Stimulated activated memory B cell treated with anti-CD40 and anti-IgM and Interleukin-4, amounts not matched to agents 10 μg/mL and 1 μg/mL and 100 μg/mL, for 72 hours (primary cell): ENCODE results near the gene RMND1.

Source experiments
- ATAC-seq: fragments of 150-1000 bp; cut with Tn5 transposase; 2 replicates; pipeline ENCODE4 v1.10.0; 2021
- H3K27ac Mint-ChIP-seq: one replicate; pipeline ENCODE4 v1.8.0; 2022; ENCODE audit warnings: mild to moderate bottlenecking, mixed read lengths
- H3K27me3 Mint-ChIP-seq: one replicate; pipeline ENCODE4 v1.8.0; 2022; ENCODE audit warnings: mixed read lengths
- H3K36me3 Mint-ChIP-seq: one replicate; pipeline ENCODE4 v1.8.0; 2022; ENCODE audit warnings: mixed read lengths
- H3K4me1 Mint-ChIP-seq: one replicate; pipeline ENCODE4 v1.8.0; 2022; ENCODE audit warnings: mixed read lengths
- H3K4me3 Mint-ChIP-seq: one replicate; pipeline ENCODE4 v1.8.0; 2022; ENCODE audit warnings: mild to moderate bottlenecking, moderate library complexity, mixed read lengths
- H3K9me3 Mint-ChIP-seq: one replicate; pipeline ENCODE4 v1.8.0; 2022; ENCODE audit warnings: mixed read lengths

Gene RMND1

GRCh38 chr6:151451950-151452749, at the start of gene RMND1:
Gene RMND1, minus strand, starts transcription at chr6:151452126. Its CDS starts 6,315 bp downstream, at chr6:151445811.
- Mint-ChIP-seq H3K4me1 (peaks cover 23% of the 10 kb centered on the region), H3K9me3 (peaks cover 2% of the 10 kb centered on the region), H3K27ac (peak within 1 kb of the TSS; percentile 94), H3K36me3 (peaks cover 11% of the 10 kb centered on the region), H3K4me3 (peak within 1 kb of the TSS; percentile 92), H3K27me3 (no peaks in the 10 kb centered on the region)
- peak; percentile 99 for ATAC-seq

- no peak for ATAC-seq
- Mint-ChIP-seq H3K27me3 (peaks cover 46% of the 10 kb centered on the region), H3K27ac (no peak overlapping the region), H3K4me3 (no peak overlapping the region), H3K4me1 (peaks cover 25% of the 10 kb centered on the region), H3K36me3 (no peaks in the 10 kb centered on the region), H3K9me3 (no peaks in the 10 kb centered on the region)
Measured at GRCh38 chr6:151499551-151499950, 47.6 kb upstream of the RMND1 start.

- H3K27me3 Mint-ChIP-seq = peaks cover 45% of the 10 kb centered on the region
- H3K36me3 Mint-ChIP-seq = no peaks in the 10 kb centered on the region
- H3K4me1 Mint-ChIP-seq = peaks cover 29% of the 10 kb centered on the region
- H3K4me3 Mint-ChIP-seq = no peak overlapping the region
- H3K27ac Mint-ChIP-seq = no peak overlapping the region
- no peak for ATAC-seq
- H3K9me3 Mint-ChIP-seq = no peaks in the 10 kb centered on the region
Measured at GRCh38 chr6:151498327-151498726, 46.4 kb upstream of the RMND1 start.

- H3K27ac Mint-ChIP-seq = no peak overlapping the region
- H3K27me3 Mint-ChIP-seq = peaks cover 41% of the 10 kb centered on the region
- H3K9me3 Mint-ChIP-seq = no peaks in the 10 kb centered on the region
- H3K36me3 Mint-ChIP-seq = no peaks in the 10 kb centered on the region
- no peak for ATAC-seq
- no peak overlapping the region for H3K4me3 Mint-ChIP-seq
- H3K4me1 Mint-ChIP-seq = peaks cover 29% of the 10 kb centered on the region
Measured at GRCh38 chr6:151497905-151498304, 46.0 kb upstream of the RMND1 start.

GRCh38 chr6:151495380-151495779, 43.5 kb upstream of the RMND1 start:
- Mint-ChIP-seq H3K9me3 (no peaks in the 10 kb centered on the region), H3K4me1 (peaks cover 29% of the 10 kb centered on the region), H3K27me3 (peaks cover 42% of the 10 kb centered on the region), H3K27ac (no peak overlapping the region), H3K36me3 (no peaks in the 10 kb centered on the region), H3K4me3 (peak overlapping the region; percentile 65)
- ATAC-seq = no peak

GRCh38 chr6:151494936-151495320, 43.0 kb upstream of the RMND1 start:
- Mint-ChIP-seq H3K27me3 (peaks cover 37% of the 10 kb centered on the region), H3K9me3 (no peaks in the 10 kb centered on the region), H3K4me3 (peak overlapping the region; percentile 78), H3K27ac (no peak overlapping the region), H3K4me1 (peaks cover 24% of the 10 kb centered on the region), H3K36me3 (no peaks in the 10 kb centered on the region)
- ATAC-seq = no peak

- peaks cover 22% of the 10 kb centered on the region for H3K4me1 Mint-ChIP-seq
- peaks cover 34% of the 10 kb centered on the region for H3K27me3 Mint-ChIP-seq
- peak; percentile 54 for ATAC-seq
- no peaks in the 10 kb centered on the region for H3K9me3 Mint-ChIP-seq
- peak overlapping the region; percentile 78 for H3K4me3 Mint-ChIP-seq
- no peak overlapping the region for H3K27ac Mint-ChIP-seq
- no peaks in the 10 kb centered on the region for H3K36me3 Mint-ChIP-seq
Measured at GRCh38 chr6:151494235-151494935, 42.5 kb upstream of the RMND1 start.

- H3K36me3 Mint-ChIP-seq = no peaks in the 10 kb centered on the region
- H3K27ac Mint-ChIP-seq = no peak within 1 kb of the TSS
- H3K27me3 Mint-ChIP-seq = peaks cover 34% of the 10 kb centered on the region
- peak within 1 kb of the TSS; percentile 78 for H3K4me3 Mint-ChIP-seq
- H3K4me1 Mint-ChIP-seq = peaks cover 22% of the 10 kb centered on the region
- ATAC-seq = peak; percentile 64
- H3K9me3 Mint-ChIP-seq = no peaks in the 10 kb centered on the region
Measured at GRCh38 chr6:151493804-151494234, 41.9 kb upstream of the RMND1 start, which contains the start of gene CCDC170. Gene CCDC170, plus strand, starts transcription at chr6:151494017. Its CDS starts 112 bp downstream, at chr6:151494129.

- Mint-ChIP-seq H3K4me1 (peaks cover 18% of the 10 kb centered on the region), H3K27me3 (peaks cover 34% of the 10 kb centered on the region), H3K4me3 (no peak overlapping the region), H3K27ac (no peak overlapping the region), H3K36me3 (no peaks in the 10 kb centered on the region), H3K9me3 (no peaks in the 10 kb centered on the region)
- no peak for ATAC-seq
Measured at GRCh38 chr6:151493161-151493803, 41.4 kb upstream of the RMND1 start.

- H3K27ac Mint-ChIP-seq = no peak overlapping the region
- no peaks in the 10 kb centered on the region for H3K9me3 Mint-ChIP-seq
- no peak for ATAC-seq
- H3K36me3 Mint-ChIP-seq = no peaks in the 10 kb centered on the region
- H3K4me1 Mint-ChIP-seq = peaks cover 16% of the 10 kb centered on the region
- no peak overlapping the region for H3K4me3 Mint-ChIP-seq
- peaks cover 31% of the 10 kb centered on the region for H3K27me3 Mint-ChIP-seq
Measured at GRCh38 chr6:151490996-151491395, 39.1 kb upstream of the RMND1 start.

GRCh38 chr6:151488226-151488625, 36.3 kb upstream of the RMND1 start:
- Mint-ChIP-seq H3K27me3 (peaks cover 9% of the 10 kb centered on the region), H3K36me3 (no peaks in the 10 kb centered on the region), H3K27ac (no peak overlapping the region), H3K4me1 (no peaks in the 10 kb centered on the region), H3K4me3 (no peak overlapping the region), H3K9me3 (no peaks in the 10 kb centered on the region)
- ATAC-seq = no peak

- no peak overlapping the region for H3K4me3 Mint-ChIP-seq
- no peaks in the 10 kb centered on the region for H3K9me3 Mint-ChIP-seq
- no peak overlapping the region for H3K27ac Mint-ChIP-seq
- H3K27me3 Mint-ChIP-seq = no peaks in the 10 kb centered on the region
- H3K4me1 Mint-ChIP-seq = peaks cover 20% of the 10 kb centered on the region
- H3K36me3 Mint-ChIP-seq = no peaks in the 10 kb centered on the region
- ATAC-seq = no peak
Measured at GRCh38 chr6:151483994-151484393, 32.1 kb upstream of the RMND1 start.

GRCh38 chr6:151482290-151482689, 30.4 kb upstream of the RMND1 start:
- Mint-ChIP-seq H3K4me3 (peak overlapping the region; percentile 47), H3K9me3 (no peaks in the 10 kb centered on the region), H3K27ac (peak overlapping the region; percentile 74), H3K4me1 (peaks cover 20% of the 10 kb centered on the region), H3K36me3 (no peaks in the 10 kb centered on the region), H3K27me3 (no peaks in the 10 kb centered on the region)
- no peak for ATAC-seq

- no peak for ATAC-seq
- H3K4me3 Mint-ChIP-seq = no peak overlapping the region
- H3K4me1 Mint-ChIP-seq = peaks cover 20% of the 10 kb centered on the region
- H3K9me3 Mint-ChIP-seq = no peaks in the 10 kb centered on the region
- H3K27me3 Mint-ChIP-seq = no peaks in the 10 kb centered on the region
- H3K27ac Mint-ChIP-seq = peak overlapping the region; percentile 74
- no peaks in the 10 kb centered on the region for H3K36me3 Mint-ChIP-seq
Measured at GRCh38 chr6:151481786-151482185, 29.9 kb upstream of the RMND1 start.

- H3K4me1 Mint-ChIP-seq = peaks cover 29% of the 10 kb centered on the region
- H3K4me3 Mint-ChIP-seq = no peak overlapping the region
- H3K27ac Mint-ChIP-seq = no peak overlapping the region
- no peaks in the 10 kb centered on the region for H3K36me3 Mint-ChIP-seq
- no peak for ATAC-seq
- no peaks in the 10 kb centered on the region for H3K9me3 Mint-ChIP-seq
- H3K27me3 Mint-ChIP-seq = no peaks in the 10 kb centered on the region
Measured at GRCh38 chr6:151478670-151479069, 26.7 kb upstream of the RMND1 start.
